ENCODE results near the gene CTTNBP2. TPM values are rescaled to one million over a fixed set of nuclear protein-coding genes. Genes with fewer than 3 reads are reported as not detected.

The CTTNBP2 gene
- total RNA-seq, 1 donor from 2014 or later = 3.0 TPM

DNA sequence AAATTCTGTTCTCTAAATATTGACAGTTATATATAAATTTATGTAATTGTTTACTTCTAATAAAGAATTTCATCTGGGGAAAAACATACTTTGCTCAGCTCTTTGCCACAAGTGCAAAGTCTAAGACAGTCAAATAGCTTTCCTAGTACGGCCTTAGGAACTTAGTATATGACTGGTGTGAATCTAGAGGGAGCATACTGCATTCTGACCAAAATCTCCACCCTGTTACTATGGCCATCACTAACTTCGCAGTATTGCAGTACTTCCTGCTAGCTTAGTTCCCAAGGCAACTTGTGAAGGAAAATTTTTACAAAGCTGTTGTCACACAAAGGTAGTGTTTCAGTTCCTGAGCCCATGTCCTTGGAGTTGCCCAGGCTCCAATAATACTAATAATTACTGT, 211.9 kb downstream of the CTTNBP2 start:
- H3K4me3 ChIP-seq = no peak overlapping the region
- TF ChIP-seq CTCF (IDR thresholded peaks at IDR 0.05) = no peak
- H3K36me3 ChIP-seq = no peaks in the 10 kb centered on the region
- intact Hi-C loops (cut with DNase I) = no loop called here
- H3K9me3 ChIP-seq = no peaks in the 10 kb centered on the region
- DNase-seq (ENCODE audit: low spot score in 2 of 2) = no peak
- no peaks in the 10 kb centered on the region for H3K27me3 ChIP-seq
- H3K27ac ChIP-seq = no peak overlapping the region
- H3K4me1 ChIP-seq = peaks cover 0 to 11% of the 10 kb centered on the region in 2 donors
